ENCODE data around the gene TOP2A. TPM values are rescaled to one million over a fixed set of nuclear protein-coding genes. Genes with fewer than 3 reads are reported as not detected.

Gene TOP2A
- total and polyA plus RNA-seq, 9 of the 15 experiments (the other 6 are each of a cell fraction or from before 2014, with no cell fraction given): 133 to 347 (median 259) TPM

- TF ChIP-seq, protein P1, sequence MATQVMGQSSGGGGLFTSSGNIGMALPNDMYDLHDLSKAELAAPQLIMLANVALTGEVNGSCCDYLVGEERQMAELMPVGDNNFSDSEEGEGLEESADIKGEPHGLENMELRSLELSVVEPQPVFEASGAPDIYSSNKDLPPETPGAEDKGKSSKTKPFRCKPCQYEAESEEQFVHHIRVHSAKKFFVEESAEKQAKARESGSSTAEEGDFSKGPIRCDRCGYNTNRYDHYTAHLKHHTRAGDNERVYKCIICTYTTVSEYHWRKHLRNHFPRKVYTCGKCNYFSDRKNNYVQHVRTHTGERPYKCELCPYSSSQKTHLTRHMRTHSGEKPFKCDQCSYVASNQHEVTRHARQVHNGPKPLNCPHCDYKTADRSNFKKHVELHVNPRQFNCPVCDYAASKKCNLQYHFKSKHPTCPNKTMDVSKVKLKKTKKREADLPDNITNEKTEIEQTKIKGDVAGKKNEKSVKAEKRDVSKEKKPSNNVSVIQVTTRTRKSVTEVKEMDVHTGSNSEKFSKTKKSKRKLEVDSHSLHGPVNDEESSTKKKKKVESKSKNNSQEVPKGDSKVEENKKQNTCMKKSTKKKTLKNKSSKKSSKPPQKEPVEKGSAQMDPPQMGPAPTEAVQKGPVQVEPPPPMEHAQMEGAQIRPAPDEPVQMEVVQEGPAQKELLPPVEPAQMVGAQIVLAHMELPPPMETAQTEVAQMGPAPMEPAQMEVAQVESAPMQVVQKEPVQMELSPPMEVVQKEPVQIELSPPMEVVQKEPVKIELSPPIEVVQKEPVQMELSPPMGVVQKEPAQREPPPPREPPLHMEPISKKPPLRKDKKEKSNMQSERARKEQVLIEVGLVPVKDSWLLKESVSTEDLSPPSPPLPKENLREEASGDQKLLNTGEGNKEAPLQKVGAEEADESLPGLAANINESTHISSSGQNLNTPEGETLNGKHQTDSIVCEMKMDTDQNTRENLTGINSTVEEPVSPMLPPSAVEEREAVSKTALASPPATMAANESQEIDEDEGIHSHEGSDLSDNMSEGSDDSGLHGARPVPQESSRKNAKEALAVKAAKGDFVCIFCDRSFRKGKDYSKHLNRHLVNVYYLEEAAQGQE (IDR thresholded peaks at IDR 0.05; ENCODE audit: borderline replicate concordance): peak; percentile 68; the same call in 1 of the 2 replicates
- TF ChIP-seq, protein P1 (CRISPR knock-in tag; IDR thresholded peaks at IDR 0.05; ENCODE audit: low read depth): no peak
- TF ChIP-seq SUPT5H (IDR thresholded peaks at IDR 0.05) (peak; percentile 20; the same call in 1 of the 2 replicates), MBD2 (IDR thresholded peaks at IDR 0.05; ENCODE audit: borderline replicate concordance, low read depth) (no peak), ARID3A (IDR thresholded peaks at IDR 0.05; ENCODE audit: borderline replicate concordance, low read depth, low read length) (peak; percentile 92), ZNF384 (IDR thresholded peaks at IDR 0.05; ENCODE audit: low read depth, low read length) (peak; percentile 67), STAT5B (CRISPR knock-in tag; IDR thresholded peaks at IDR 0.05) (no peak), TOE1 (IDR thresholded peaks at IDR 0.05; ENCODE audit: borderline replicate concordance) (no peak), TOE1 (CRISPR knock-in tag; IDR thresholded peaks at IDR 0.05; ENCODE audit: borderline replicate concordance, low read depth) (no peak), ZC3H11A (IDR thresholded peaks at IDR 0.05; ENCODE audit: low read depth, low read length) (no peak), ZFP36 (IDR thresholded peaks at IDR 0.05; ENCODE audit: low read depth, low read length, partially characterized antibody) (no peak), DPF2 (IDR thresholded peaks at IDR 0.05) (no peak)
- TF ChIP-seq, protein P2, sequence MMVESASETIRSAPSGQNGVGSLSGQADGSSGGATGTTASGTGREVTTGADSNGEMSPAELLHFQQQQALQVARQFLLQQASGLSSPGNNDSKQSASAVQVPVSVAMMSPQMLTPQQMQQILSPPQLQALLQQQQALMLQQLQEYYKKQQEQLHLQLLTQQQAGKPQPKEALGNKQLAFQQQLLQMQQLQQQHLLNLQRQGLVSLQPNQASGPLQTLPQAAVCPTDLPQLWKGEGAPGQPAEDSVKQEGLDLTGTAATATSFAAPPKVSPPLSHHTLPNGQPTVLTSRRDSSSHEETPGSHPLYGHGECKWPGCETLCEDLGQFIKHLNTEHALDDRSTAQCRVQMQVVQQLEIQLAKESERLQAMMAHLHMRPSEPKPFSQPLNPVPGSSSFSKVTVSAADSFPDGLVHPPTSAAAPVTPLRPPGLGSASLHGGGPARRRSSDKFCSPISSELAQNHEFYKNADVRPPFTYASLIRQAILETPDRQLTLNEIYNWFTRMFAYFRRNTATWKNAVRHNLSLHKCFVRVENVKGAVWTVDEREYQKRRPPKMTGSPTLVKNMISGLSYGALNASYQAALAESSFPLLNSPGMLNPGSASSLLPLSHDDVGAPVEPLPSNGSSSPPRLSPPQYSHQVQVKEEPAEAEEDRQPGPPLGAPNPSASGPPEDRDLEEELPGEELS (CRISPR knock-in tag; IDR thresholded peaks at IDR 0.05; ENCODE audit: borderline replicate concordance): no peak
Measured at GRCh38 chr17:40399185-40399584, 18.5 kb downstream of the TOP2A start (continued).
